ENCODE measurements around the gene SPON1. TPM values are rescaled to one million over a fixed set of nuclear protein-coding genes. Genes with fewer than 3 reads are reported as not detected.

SPON1 gene
- total and polyA plus RNA-seq, 4 donors, result 0.72 to 4.9 (median 1.2) TPM

DNA sequence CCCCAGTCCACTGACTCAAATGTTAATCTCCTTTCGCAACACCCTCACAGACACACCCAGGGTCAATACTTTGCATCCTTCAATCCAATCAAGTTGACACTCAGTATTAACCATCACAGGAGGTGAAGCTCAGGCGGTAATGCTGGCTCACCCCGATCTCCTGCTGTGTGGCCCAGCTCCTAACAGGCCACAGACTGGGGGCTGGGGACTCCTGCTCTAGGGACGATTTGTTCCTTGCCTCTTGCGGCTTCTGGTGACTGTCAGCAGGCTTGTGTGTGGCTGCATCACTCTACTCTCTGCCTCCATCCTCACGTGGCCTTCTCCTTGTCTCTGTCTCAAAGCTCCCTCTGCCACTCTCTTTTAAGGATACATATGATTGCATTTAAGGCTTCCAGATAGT is 45.0 kb downstream of the SPON1 start:
- Histone ChIP-seq H3K36me3 (ENCODE audit: control insufficient read depth in 4 of 4, insufficient read depth in 3 of 4, low read depth in 1 of 4, low read length in 3 of 4) (no peaks in the 10 kb centered on the region), H3K4me3 (ENCODE audit: low read depth in 1 of 3, low read length in 3 of 3) (no peak overlapping the region), H3K9me3 (ENCODE audit: control insufficient read depth in 4 of 4, low read length in 3 of 4) (peaks cover 0 to 2% (median 1%) of the 10 kb centered on the region in 4 donors), H3K27ac (ENCODE audit: low read depth in 1 of 2, low read length in 2 of 2) (no peak overlapping the region), H3K4me1 (ENCODE audit: control insufficient read depth in 4 of 4, insufficient read depth in 4 of 4, low read length in 3 of 4) (no peaks in the 10 kb centered on the region), H3K27me3 (ENCODE audit: control insufficient read depth in 4 of 4, insufficient read depth in 4 of 4, low read length in 3 of 4) (peaks cover 0 to 4% (median 0%) of the 10 kb centered on the region in 4 donors), H3K9ac (ENCODE audit: low read depth in 1 of 2, low read length in 2 of 2) (no peak overlapping the region)
- TF ChIP-seq RXRA (IDR thresholded peaks at IDR 0.05), result no peak
- no peak for TF ChIP-seq EGR1 (IDR thresholded peaks at IDR 0.05; ENCODE audit: low read depth in 2 of 2)
- TF ChIP-seq, protein P1, sequence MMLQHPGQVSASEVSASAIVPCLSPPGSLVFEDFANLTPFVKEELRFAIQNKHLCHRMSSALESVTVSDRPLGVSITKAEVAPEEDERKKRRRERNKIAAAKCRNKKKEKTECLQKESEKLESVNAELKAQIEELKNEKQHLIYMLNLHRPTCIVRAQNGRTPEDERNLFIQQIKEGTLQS (IDR thresholded peaks at IDR 0.05), result no peak
- no peak for TF ChIP-seq NR2F2 (IDR thresholded peaks at IDR 0.05)
- TF ChIP-seq FOXA1 (IDR thresholded peaks at IDR 0.05), result no peak
- no peak for TF ChIP-seq JUND (IDR thresholded peaks at IDR 0.05)
- no peak for TF ChIP-seq TAF1 (conservative IDR thresholded peaks at IDR 0.05)
- TF ChIP-seq MAX (IDR thresholded peaks at IDR 0.05), result no peak
- TF ChIP-seq, protein P2, sequence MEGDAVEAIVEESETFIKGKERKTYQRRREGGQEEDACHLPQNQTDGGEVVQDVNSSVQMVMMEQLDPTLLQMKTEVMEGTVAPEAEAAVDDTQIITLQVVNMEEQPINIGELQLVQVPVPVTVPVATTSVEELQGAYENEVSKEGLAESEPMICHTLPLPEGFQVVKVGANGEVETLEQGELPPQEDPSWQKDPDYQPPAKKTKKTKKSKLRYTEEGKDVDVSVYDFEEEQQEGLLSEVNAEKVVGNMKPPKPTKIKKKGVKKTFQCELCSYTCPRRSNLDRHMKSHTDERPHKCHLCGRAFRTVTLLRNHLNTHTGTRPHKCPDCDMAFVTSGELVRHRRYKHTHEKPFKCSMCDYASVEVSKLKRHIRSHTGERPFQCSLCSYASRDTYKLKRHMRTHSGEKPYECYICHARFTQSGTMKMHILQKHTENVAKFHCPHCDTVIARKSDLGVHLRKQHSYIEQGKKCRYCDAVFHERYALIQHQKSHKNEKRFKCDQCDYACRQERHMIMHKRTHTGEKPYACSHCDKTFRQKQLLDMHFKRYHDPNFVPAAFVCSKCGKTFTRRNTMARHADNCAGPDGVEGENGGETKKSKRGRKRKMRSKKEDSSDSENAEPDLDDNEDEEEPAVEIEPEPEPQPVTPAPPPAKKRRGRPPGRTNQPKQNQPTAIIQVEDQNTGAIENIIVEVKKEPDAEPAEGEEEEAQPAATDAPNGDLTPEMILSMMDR (IDR thresholded peaks at IDR 0.05; ENCODE audit: low read depth, low read length, missing input control), result no peak
- no peak for TF ChIP-seq GABPA (IDR thresholded peaks at IDR 0.05 in 1 of 2, conservative IDR thresholded peaks at IDR 0.05 in 1 of 2)
- TF ChIP-seq HNF4G (IDR thresholded peaks at IDR 0.05), result no peak
- TF ChIP-seq HNF4A (conservative IDR thresholded peaks at IDR 0.05), result no peak
- no peak for DNase-seq (ENCODE audit: low spot score)
- WGBS, result 80% methylated on average over 6 of the region's 6 CpGs

- no peaks in the 10 kb centered on the region for H3K4me1 ChIP-seq (ENCODE audit: control insufficient read depth in 4 of 4, insufficient read depth in 4 of 4, low read length in 3 of 4)
- H3K9ac ChIP-seq (ENCODE audit: low read depth in 1 of 2, low read length in 2 of 2), result no peak overlapping the region
- DNase-seq (ENCODE audit: low spot score), result no peak
- H3K9me3 ChIP-seq (ENCODE audit: control insufficient read depth in 4 of 4, low read length in 3 of 4), result no peaks in the 10 kb centered on the region
- no peak overlapping the region for H3K27ac ChIP-seq (ENCODE audit: low read depth in 1 of 2, low read length in 2 of 2)
- TF ChIP-seq JUND (IDR thresholded peaks at IDR 0.05) (no peak), FOXA1 (IDR thresholded peaks at IDR 0.05) (no peak), YY1 (IDR thresholded peaks at IDR 0.05) (no peak), GABPA (IDR thresholded peaks at IDR 0.05 in 1 of 2, conservative IDR thresholded peaks at IDR 0.05 in 1 of 2) (no peak), TAF1 (conservative IDR thresholded peaks at IDR 0.05) (no peak), FOXA2 (IDR thresholded peaks at IDR 0.05) (no peak), SP1 (IDR thresholded peaks at IDR 0.05) (no peak), HNF4G (IDR thresholded peaks at IDR 0.05) (no peak), MAX (IDR thresholded peaks at IDR 0.05) (no peak), RXRA (IDR thresholded peaks at IDR 0.05) (no peak), ZBTB33 (IDR thresholded peaks at IDR 0.05) (no peak), EGR1 (IDR thresholded peaks at IDR 0.05; ENCODE audit: low read depth in 2 of 2) (no peak), HNF4A (conservative IDR thresholded peaks at IDR 0.05) (no peak), NR2F2 (IDR thresholded peaks at IDR 0.05) (no peak), RAD21 (IDR thresholded peaks at IDR 0.05) (no peak)
- TF ChIP-seq, protein P2 (IDR thresholded peaks at IDR 0.05; ENCODE audit: low read depth, low read length, missing input control), result no peak
- TF ChIP-seq, protein P1 (IDR thresholded peaks at IDR 0.05), result no peak
- TF ChIP-seq, protein P3, sequence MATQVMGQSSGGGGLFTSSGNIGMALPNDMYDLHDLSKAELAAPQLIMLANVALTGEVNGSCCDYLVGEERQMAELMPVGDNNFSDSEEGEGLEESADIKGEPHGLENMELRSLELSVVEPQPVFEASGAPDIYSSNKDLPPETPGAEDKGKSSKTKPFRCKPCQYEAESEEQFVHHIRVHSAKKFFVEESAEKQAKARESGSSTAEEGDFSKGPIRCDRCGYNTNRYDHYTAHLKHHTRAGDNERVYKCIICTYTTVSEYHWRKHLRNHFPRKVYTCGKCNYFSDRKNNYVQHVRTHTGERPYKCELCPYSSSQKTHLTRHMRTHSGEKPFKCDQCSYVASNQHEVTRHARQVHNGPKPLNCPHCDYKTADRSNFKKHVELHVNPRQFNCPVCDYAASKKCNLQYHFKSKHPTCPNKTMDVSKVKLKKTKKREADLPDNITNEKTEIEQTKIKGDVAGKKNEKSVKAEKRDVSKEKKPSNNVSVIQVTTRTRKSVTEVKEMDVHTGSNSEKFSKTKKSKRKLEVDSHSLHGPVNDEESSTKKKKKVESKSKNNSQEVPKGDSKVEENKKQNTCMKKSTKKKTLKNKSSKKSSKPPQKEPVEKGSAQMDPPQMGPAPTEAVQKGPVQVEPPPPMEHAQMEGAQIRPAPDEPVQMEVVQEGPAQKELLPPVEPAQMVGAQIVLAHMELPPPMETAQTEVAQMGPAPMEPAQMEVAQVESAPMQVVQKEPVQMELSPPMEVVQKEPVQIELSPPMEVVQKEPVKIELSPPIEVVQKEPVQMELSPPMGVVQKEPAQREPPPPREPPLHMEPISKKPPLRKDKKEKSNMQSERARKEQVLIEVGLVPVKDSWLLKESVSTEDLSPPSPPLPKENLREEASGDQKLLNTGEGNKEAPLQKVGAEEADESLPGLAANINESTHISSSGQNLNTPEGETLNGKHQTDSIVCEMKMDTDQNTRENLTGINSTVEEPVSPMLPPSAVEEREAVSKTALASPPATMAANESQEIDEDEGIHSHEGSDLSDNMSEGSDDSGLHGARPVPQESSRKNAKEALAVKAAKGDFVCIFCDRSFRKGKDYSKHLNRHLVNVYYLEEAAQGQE (IDR thresholded peaks at IDR 0.05), result no peak
- no peaks in the 10 kb centered on the region for H3K36me3 ChIP-seq (ENCODE audit: control insufficient read depth in 4 of 4, insufficient read depth in 3 of 4, low read depth in 1 of 4, low read length in 3 of 4)
- H3K4me3 ChIP-seq (ENCODE audit: low read depth in 1 of 3, low read length in 3 of 3), result no peak overlapping the region
- WGBS, result 80% methylated on average over 3 of the region's 3 CpGs
- no peaks in the 10 kb centered on the region for H3K27me3 ChIP-seq (ENCODE audit: control insufficient read depth in 4 of 4, insufficient read depth in 4 of 4, low read length in 3 of 4)
Measured at GRCh38 chr11:14010665-14011064, 48.1 kb downstream of the SPON1 start.
